GM23338 (cell line): Measurements from ENCODE around the gene MET. TPM values are rescaled to one million over a fixed set of nuclear protein-coding genes. Genes with fewer than 3 reads are reported as not detected.

Experiments used
- ATAC-seq: fragments of 200-7000 bp; cut with Tn5 transposase; 3 replicates; pipeline ENCODE4 v1.9.1; 2020
- DNase-seq: peaks from one replicate; pipeline ENCODE4 v3.0.0-alpha.2; 2015; ENCODE audit warnings: low spot score
- H2AFZ ChIP-seq: fragments of 200-600 bp; sonication (generic); 2 replicates; pipeline ENCODE4 v1.8.0; 2016; ENCODE audit warnings: antibody characterized with exemption, mild to moderate bottlenecking, moderate library complexity
- H3F3A ChIP-seq: fragments of 200-600 bp; sonication (generic); replicated peaks from 2 replicates; pipeline ENCODE4 v1.8.0; 2017; ENCODE audit warnings: antibody characterized with exemption, mixed run types, low read depth
- H3K27ac ChIP-seq: fragments of 200-600 bp; sonication (generic); 2 replicates; pipeline ENCODE4 v1.6.1; 2016; ENCODE audit warnings: low read depth
- H3K27me3 ChIP-seq: fragments of 200-600 bp; sonication (generic); 2 replicates; pipeline ENCODE4 v1.8.0; 2016; ENCODE audit warnings: mild to moderate bottlenecking, mixed run types, moderate library complexity; ENCODE audit not compliant: insufficient read depth
- H3K36me3 ChIP-seq: fragments of 200-600 bp; sonication (generic); 2 replicates; pipeline ENCODE4 v1.8.0; 2016; ENCODE audit warnings: mild to moderate bottlenecking; ENCODE audit not compliant: insufficient read depth
- H3K4me1 ChIP-seq: fragments of 200-600 bp; sonication (generic); 2 replicates; pipeline ENCODE4 v1.8.0; 2016; ENCODE audit warnings: mild to moderate bottlenecking, moderate library complexity; ENCODE audit not compliant: insufficient read depth
- H3K4me2 ChIP-seq: fragments of 200-600 bp; sonication (generic); 2 replicates; pipeline ENCODE4 v1.7.1; 2017; ENCODE audit warnings: mixed run types
- H3K4me3 ChIP-seq: fragments of 200-600 bp; sonication (generic); 2 replicates; pipeline ENCODE4 v1.6.1; 2016; ENCODE audit warnings: mixed run types
- H3K79me2 ChIP-seq: fragments of 200-600 bp; sonication (generic); replicated peaks from 2 replicates; pipeline ENCODE4 v1.8.0; 2017; ENCODE audit warnings: mild to moderate bottlenecking; ENCODE audit not compliant: insufficient read depth
- H3K9me2 ChIP-seq: fragments of 200-600 bp; sonication (generic); 2 replicates; pipeline ENCODE4 v1.8.0; 2017; ENCODE audit not compliant: insufficient read depth
- H4K20me1 ChIP-seq: fragments of 200-600 bp; sonication (generic); replicated peaks from 2 replicates; pipeline ENCODE4 v1.8.0; 2017; ENCODE audit warnings: mild to moderate bottlenecking; ENCODE audit not compliant: insufficient read depth
- H3K27ac Mint-ChIP-seq: 2 replicates; pipeline ENCODE4 v1.8.0; 2020; ENCODE audit warnings: inconsistent platforms, mild to moderate bottlenecking, moderate library complexity, mixed read lengths
- H3K27me3 Mint-ChIP-seq: 3 replicates; pipeline ENCODE4 v1.8.0; 2022; ENCODE audit warnings: low read depth, mild to moderate bottlenecking, moderate library complexity, mixed read lengths, inconsistent platforms; ENCODE audit not compliant: insufficient read depth, poor library complexity
- H3K36me3 Mint-ChIP-seq: 3 replicates; pipeline ENCODE4 v1.8.0; 2021; ENCODE audit warnings: low read depth, mild to moderate bottlenecking, inconsistent platforms, moderate library complexity, mixed read lengths
- H3K4me1 Mint-ChIP-seq: 3 replicates; pipeline ENCODE4 v1.8.0; 2020; ENCODE audit warnings: mild to moderate bottlenecking, inconsistent platforms, mixed read lengths
- H3K4me3 Mint-ChIP-seq: 3 replicates; pipeline ENCODE4 v1.8.0; 2021; ENCODE audit warnings: moderate library complexity, mild to moderate bottlenecking, inconsistent platforms, mixed read lengths
- H3K9me3 Mint-ChIP-seq: 3 replicates; pipeline ENCODE4 v1.8.0; 2020; ENCODE audit warnings: moderate library complexity, mild to moderate bottlenecking, inconsistent platforms, mixed read lengths
- CREB1 ChIP-seq: fragments of 250-450 bp; sonication (Bioruptor Pico); IDR thresholded peaks from 2 replicates; pipeline ENCODE4 v1.5.0; 2020; ENCODE audit warnings: low read depth, mild to moderate bottlenecking, moderate library complexity
- NANOG ChIP-seq: IDR thresholded peaks from 2 replicates; pipeline ENCODE4 v1.6.1; 2016; ENCODE audit warnings: antibody characterized with exemption, borderline replicate concordance
- POLR2AphosphoS5 ChIP-seq: IDR thresholded peaks from 2 replicates; pipeline ENCODE4 v1.6.1; 2016; ENCODE audit warnings: antibody characterized with exemption, low read depth
- STAT1 ChIP-seq: IDR thresholded peaks from one replicate; pipeline ENCODE4 v1.6.1; 2016; ENCODE audit warnings: antibody characterized with exemption; ENCODE audit not compliant: unreplicated experiment
- ZNF331 ChIP-seq: fragments of 250-450 bp; sonication (Bioruptor Pico); IDR thresholded peaks from 2 replicates; pipeline ENCODE4 v1.5.0; 2020; ENCODE audit warnings: low read depth, mild to moderate bottlenecking, moderate library complexity
- ZNF462 ChIP-seq: fragments of 250-450 bp; sonication (Bioruptor Pico); IDR thresholded peaks from 2 replicates; pipeline ENCODE4 v1.5.0; 2020; ENCODE audit warnings: mild to moderate bottlenecking, moderate library complexity
- polyA plus RNA-seq: library from polyadenylated mRNA; unstranded; fragments of >200 nt; fragmentation: Nextera tagmentation; extraction: Ambion mirVana; gene quantifications from 2 replicates; pipeline ENCODE4 v1.2.1, GENCODE V29; 2016
- total RNA-seq: library from RNA; depleted of rRNA; stranded (reverse); fragments of >200 nt; shearing (Covaris generic); gene quantifications from 2 replicates; pipeline ENCODE4 v1.2.3, GENCODE V29; 2014

MET gene
- total and polyA plus RNA-seq, 2 experiments from 2014 or later: 4.8 to 23.1 TPM

GRCh38 chr7:116766881-116767280 is 94.9 kb downstream of the MET start:
- no peaks in the 10 kb centered on the region for H3K27me3 Mint-ChIP-seq
- no peaks in the 10 kb centered on the region for H3K36me3 Mint-ChIP-seq
- H3K4me3 ChIP-seq: no peak overlapping the region
- no peaks in the 10 kb centered on the region for H3K9me3 Mint-ChIP-seq
- no peak overlapping the region for H3K27ac Mint-ChIP-seq
- no peaks in the 10 kb centered on the region for H3K36me3 ChIP-seq
- TF ChIP-seq ZNF462 (CRISPR knock-in tag) (no peak), CREB1 (CRISPR knock-in tag) (no peak), ZNF331 (CRISPR knock-in tag) (no peak), STAT1 (no peak)
- H3K4me2 ChIP-seq: no peak overlapping the region
- H3F3A ChIP-seq: no peaks in the 10 kb centered on the region
- H3K27ac ChIP-seq: no peak overlapping the region
- peaks cover 1% of the 10 kb centered on the region; the same call in 1 of the 2 replicates for H3K27me3 ChIP-seq
- DNase-seq (no peak), ATAC-seq (no peak)
- H2AFZ ChIP-seq: no peak overlapping the region
- H3K9me2 ChIP-seq: no peaks in the 10 kb centered on the region
- no peak overlapping the region for H3K4me3 Mint-ChIP-seq
- H3K79me2 ChIP-seq: no peaks in the 10 kb centered on the region
- no peaks in the 10 kb centered on the region for H3K4me1 ChIP-seq
- H4K20me1 ChIP-seq: no peaks in the 10 kb centered on the region
- H3K4me1 Mint-ChIP-seq: no peaks in the 10 kb centered on the region

DNA sequence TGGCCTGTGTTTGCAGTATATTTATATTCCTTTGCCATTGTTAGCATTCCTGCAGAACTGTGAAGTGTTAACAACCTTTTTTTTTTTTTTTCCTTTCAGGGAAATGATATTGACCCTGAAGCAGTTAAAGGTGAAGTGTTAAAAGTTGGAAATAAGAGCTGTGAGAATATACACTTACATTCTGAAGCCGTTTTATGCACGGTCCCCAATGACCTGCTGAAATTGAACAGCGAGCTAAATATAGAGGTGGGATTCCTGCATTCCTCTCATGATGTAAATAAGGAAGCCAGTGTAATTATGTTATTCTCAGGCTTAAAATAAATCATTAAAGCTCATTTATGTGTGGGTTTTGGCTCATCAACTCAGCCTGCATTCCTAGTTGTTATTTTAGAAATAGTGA is 97.5 kb downstream of the MET start:
- no peak for ATAC-seq
- Histone ChIP-seq H4K20me1 (peaks cover 8% of the 10 kb centered on the region; the same call in 1 of the 2 replicates), H3F3A (no peaks in the 10 kb centered on the region), H3K4me1 (no peaks in the 10 kb centered on the region), H3K79me2 (no peaks in the 10 kb centered on the region), H3K27ac (no peak overlapping the region), H2AFZ (no peak overlapping the region), H3K27me3 (peaks cover 28% of the 10 kb centered on the region; the same call in 1 of the 2 replicates), H3K9me2 (no peaks in the 10 kb centered on the region), H3K4me2 (no peak overlapping the region), H3K4me3 (no peak overlapping the region), H3K36me3 (no peaks in the 10 kb centered on the region)
- Mint-ChIP-seq H3K9me3 (no peaks in the 10 kb centered on the region), H3K27me3 (no peaks in the 10 kb centered on the region), H3K27ac (no peak overlapping the region), H3K4me1 (no peaks in the 10 kb centered on the region; the same call in 2 of the 3 replicates), H3K36me3 (no peaks in the 10 kb centered on the region), H3K4me3 (no peak overlapping the region)
- no peak for DNase-seq
- TF ChIP-seq ZNF462 (CRISPR knock-in tag): no peak
- no peak for TF ChIP-seq STAT1
- no peak for TF ChIP-seq POLR2AphosphoS5
- TF ChIP-seq NANOG: no peak
- no peak for TF ChIP-seq ZNF331 (CRISPR knock-in tag)
